ACHN (cell line): ENCODE results near the gene SPDYE2B.
"Not testable (repeated sequence)": the region's sequence is repeated elsewhere in the genome, so short reads cannot be mapped to it uniquely, and the experiment has no call there.

Experiments used
- DNase-seq: peaks from one replicate; pipeline ENCODE4 v3.0.0-alpha.2; 2015
- in situ Hi-C: cut with HindIII; loops from 2 replicates; pipeline ENCODE4 v1.10.0; 2017; ENCODE audit warnings: low sequenced_read_pairs, low pct_ligation_motif_present, low pct_unique_long_range_greater_than_20kb

Gene SPDYE2B

DNA sequence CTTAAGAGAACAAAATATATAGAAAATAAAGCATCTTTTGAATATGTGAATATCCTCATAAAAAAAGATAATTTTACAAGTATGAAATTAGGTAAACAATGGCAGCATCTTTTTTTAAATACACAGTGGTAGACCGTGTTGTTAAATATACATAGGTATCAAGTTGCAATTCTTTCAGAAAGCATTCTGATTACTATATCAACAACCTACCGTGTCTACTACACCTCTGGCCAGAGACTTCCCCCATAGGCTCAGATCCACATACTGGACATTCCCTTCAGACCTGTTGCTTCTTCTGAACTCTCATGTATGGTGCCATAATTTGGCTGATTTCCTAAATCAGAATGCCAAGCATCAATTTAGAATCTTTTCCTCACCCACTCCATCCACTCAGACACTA lies 43.9 kb downstream of the SPDYE2B start:
- in situ Hi-C loops, DNase-seq: not testable (repeated sequence)

DNA sequence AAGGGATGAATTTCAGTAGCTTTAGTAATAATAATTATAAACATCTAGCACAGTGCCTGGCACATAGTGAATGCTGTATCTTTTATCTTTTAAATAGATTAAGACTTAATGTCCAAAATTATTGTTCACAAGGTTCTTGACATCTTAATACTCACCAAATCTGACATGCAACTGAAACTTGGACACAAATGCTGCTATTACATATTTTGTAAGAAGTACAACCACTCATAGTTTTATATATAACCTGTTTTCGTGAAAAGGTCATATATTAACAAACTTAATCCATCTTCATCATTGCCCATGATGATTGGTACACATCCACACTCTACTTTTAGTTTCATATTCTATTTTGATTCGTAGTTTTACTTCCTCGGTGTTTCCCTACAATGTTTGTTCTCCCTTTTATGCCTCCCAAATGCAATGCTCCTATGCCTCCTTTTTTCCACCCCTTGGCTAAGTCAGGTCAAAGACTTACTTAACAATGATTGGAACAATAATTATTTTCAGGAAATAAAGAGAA lies 45.0 kb downstream of the SPDYE2B start:
- DNase-seq, in situ Hi-C loops: not testable (repeated sequence)

DNA sequence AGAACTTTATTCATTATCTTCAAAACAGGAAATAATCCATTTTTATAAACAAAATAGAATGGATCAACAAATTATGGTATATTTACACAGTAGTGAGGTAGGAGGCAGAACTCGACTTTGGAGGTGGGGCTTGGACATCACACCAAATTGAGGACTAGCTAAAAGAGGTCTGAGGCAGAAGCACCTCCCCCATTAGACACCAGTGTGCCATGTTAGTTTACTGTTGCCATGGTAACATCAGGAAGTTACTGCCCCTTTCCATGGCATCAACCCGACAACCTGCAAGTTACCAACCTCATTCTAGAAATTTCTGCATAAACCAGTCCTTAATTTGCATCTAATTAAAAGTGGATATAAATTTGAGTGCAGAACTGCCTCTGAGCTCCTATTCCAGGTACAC lies 45.9 kb downstream of the SPDYE2B start:
- DNase-seq, in situ Hi-C loops: not testable (repeated sequence)

DNA sequence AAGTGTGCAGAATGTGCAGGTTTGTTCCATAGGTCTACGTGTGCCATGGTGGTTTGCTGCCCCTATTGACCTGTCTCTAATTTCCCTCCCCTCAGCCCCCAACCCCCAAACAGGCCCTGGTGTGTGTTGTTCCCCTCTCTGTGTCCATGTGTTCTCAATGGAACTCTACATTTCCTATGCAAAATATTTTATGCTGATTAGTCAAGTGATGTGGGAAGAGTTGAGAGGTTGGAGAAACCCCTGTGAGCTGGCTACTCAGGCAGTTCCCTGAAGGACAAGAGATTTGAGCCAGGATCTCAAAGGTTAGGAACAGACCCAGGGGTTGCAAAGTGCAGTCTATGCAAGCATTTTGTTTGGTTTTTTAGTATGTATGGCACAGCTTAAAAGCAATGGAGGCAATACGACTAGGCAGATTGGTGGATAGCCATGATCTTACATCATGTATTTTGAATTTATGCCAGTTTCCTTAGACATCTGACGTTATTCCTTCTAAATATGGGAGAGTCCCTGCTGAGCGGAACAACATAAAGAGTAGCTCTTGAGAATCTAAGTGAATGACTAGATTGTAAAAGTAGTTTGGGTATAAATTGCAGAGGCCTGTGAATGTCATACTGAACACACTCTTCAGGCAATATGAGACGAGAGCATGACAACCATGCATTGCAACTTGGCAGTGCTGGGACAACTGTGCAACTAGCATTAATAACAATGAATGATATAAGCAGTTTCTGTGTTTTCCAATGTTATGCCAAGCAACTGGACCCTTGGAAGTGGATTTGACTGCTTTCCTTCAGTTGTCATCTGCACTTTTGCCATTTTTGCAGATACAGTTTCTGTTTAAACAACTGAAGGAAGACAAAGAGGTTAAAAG lies 47.8 kb downstream of the SPDYE2B start:
- DNase-seq, in situ Hi-C loops: not testable (repeated sequence)

DNA sequence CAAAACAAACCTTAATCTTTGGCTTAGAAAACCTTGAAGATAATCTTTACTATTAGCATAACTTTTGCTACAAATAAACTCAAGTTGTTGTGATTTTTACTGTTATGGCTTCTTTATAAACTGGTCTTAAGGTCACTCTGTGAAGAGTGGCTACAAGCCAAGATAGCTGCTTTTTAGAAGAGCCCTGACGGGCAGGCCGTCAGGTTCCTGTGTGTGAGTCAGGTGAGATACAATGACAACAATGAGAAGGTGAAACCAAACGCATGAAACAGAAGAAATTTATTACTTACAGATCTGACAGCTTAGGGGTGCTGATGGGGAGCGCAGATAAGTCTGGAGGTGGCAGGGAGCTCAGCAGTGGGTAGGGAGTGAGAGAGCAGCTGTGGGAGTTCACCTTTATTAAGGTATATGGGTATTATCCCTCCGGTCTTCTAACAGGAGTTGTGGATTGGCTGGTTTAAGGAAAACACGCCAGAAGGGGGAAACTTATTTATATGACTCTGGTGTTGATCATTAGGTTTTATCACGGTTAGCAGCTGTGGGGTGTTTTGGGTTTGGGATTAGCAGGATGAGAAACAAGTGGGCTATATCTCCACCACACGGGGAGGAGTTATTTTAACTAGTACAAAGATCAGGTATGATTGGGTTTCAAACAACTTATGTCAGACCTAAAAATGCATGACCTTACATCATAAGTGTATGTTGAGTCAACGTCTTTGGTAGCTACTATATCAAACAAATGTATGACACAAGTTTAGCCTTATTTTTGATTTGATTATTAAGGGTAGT lies 49.0 kb downstream of the SPDYE2B start:
- DNase-seq, in situ Hi-C loops: not testable (repeated sequence)
